GF-D8 (cell line): ENCODE data around the gene NSUN7.
A peak's percentile ranks its signal among the peaks of the same experiment; 100 is the strongest.
"Not testable (repeated sequence)": the region's sequence is repeated elsewhere in the genome, so short reads cannot be mapped to it uniquely, and the experiment has no call there.

ENCODE experiments used
- DNase-seq: peaks from one replicate; lab custom pipeline; 2025; lab: John Stamatoyannopoulos, UW

Gene NSUN7

GRCh38 chr4:40749717-40750460 lies at the start of gene NSUN7:
Gene NSUN7 (plus strand): TSS chr4:40749955. CDS start chr4:40750694, 739 bp downstream.
- no peak for DNase-seq

GRCh38 chr4:40702137-40702799 lies 47.5 kb upstream of the NSUN7 start:
- DNase-seq, result no peak

- DNase-seq, result no peak
Measured at GRCh38 chr4:40702800-40703151, 47.0 kb upstream of the NSUN7 start.

GRCh38 chr4:40704073-40704472 lies 45.7 kb upstream of the NSUN7 start:
- DNase-seq, result no peak

GRCh38 chr4:40710484-40711254 lies 39.1 kb upstream of the NSUN7 start:
- no peak for DNase-seq

- DNase-seq, result not testable (repeated sequence)
Measured at GRCh38 chr4:40713001-40713400, 36.8 kb upstream of the NSUN7 start.

GRCh38 chr4:40713798-40714197 lies 36.0 kb upstream of the NSUN7 start:
- no peak for DNase-seq

- no peak for DNase-seq
Measured at GRCh38 chr4:40718586-40718985, 31.2 kb upstream of the NSUN7 start.

- peak; percentile 27 for DNase-seq
Measured at GRCh38 chr4:40719008-40719623, 30.6 kb upstream of the NSUN7 start.

- no peak for DNase-seq
Measured at GRCh38 chr4:40720351-40720750, 29.4 kb upstream of the NSUN7 start.

- no peak for DNase-seq
Measured at GRCh38 chr4:40720916-40721315, 28.8 kb upstream of the NSUN7 start.

- no peak for DNase-seq
Measured at GRCh38 chr4:40721730-40722171, 28.0 kb upstream of the NSUN7 start.

- no peak for DNase-seq
Measured at GRCh38 chr4:40722576-40723161, 27.1 kb upstream of the NSUN7 start.

GRCh38 chr4:40723728-40724127 lies 26.0 kb upstream of the NSUN7 start:
- DNase-seq, result no peak

- no peak for DNase-seq
Measured at GRCh38 chr4:40728333-40728732, 21.4 kb upstream of the NSUN7 start.

GRCh38 chr4:40729555-40729954 lies 20.2 kb upstream of the NSUN7 start:
- no peak for DNase-seq

- no peak for DNase-seq
Measured at GRCh38 chr4:40730091-40730679, 19.6 kb upstream of the NSUN7 start.

- DNase-seq, result peak; percentile 17
Measured at GRCh38 chr4:40731361-40731760, 18.4 kb upstream of the NSUN7 start.

GRCh38 chr4:40731792-40732245 lies 17.9 kb upstream of the NSUN7 start:
- peak; percentile 92 for DNase-seq

GRCh38 chr4:40733752-40734151 lies 16.0 kb upstream of the NSUN7 start:
- no peak for DNase-seq

GRCh38 chr4:40734497-40734896 lies 15.3 kb upstream of the NSUN7 start:
- DNase-seq, result no peak

- no peak for DNase-seq
Measured at GRCh38 chr4:40736910-40737309, 12.8 kb upstream of the NSUN7 start.
